Rectal smooth muscle tissue (tissue), 1 donor: ENCODE data around the gene PRKD3.
"Not testable (repeated sequence)": the region's sequence is repeated elsewhere in the genome, so short reads cannot be mapped to it uniquely, and the experiment has no call there.

Experiments
- H3K27ac ChIP-seq: one replicate; pipeline ENCODE4 v1.7.0; 2013; ENCODE audit warnings: low read depth, low read length, inconsistent platforms
- H3K27me3 ChIP-seq: one replicate; pipeline ENCODE4 v1.7.0; 2013; ENCODE audit warnings: low read length; ENCODE audit not compliant: control insufficient read depth, insufficient read depth
- H3K36me3 ChIP-seq: one replicate; pipeline ENCODE4 v1.7.0; 2013; ENCODE audit warnings: low read length; ENCODE audit not compliant: control insufficient read depth, insufficient read depth
- H3K4me1 ChIP-seq: one replicate; pipeline ENCODE4 v1.7.0; 2013; ENCODE audit warnings: low read length; ENCODE audit not compliant: control insufficient read depth, insufficient read depth
- H3K4me3 ChIP-seq: one replicate; pipeline ENCODE4 v1.7.0; 2013; ENCODE audit warnings: low read length
- H3K9ac ChIP-seq: one replicate; pipeline ENCODE4 v1.7.0; 2013; ENCODE audit warnings: low read length

Gene PRKD3

GRCh38 chr2:37300146-37300545 is 24.5 kb downstream of the PRKD3 start:
- Histone ChIP-seq H3K4me3 (no peak overlapping the region), H3K4me1 (peaks cover 2% of the 10 kb centered on the region), H3K36me3 (no peaks in the 10 kb centered on the region), H3K27me3 (no peaks in the 10 kb centered on the region), H3K9ac (no peak overlapping the region), H3K27ac (no peak overlapping the region)

GRCh38 chr2:37297632-37298031 is 27.0 kb downstream of the PRKD3 start:
- no peaks in the 10 kb centered on the region for H3K27me3 ChIP-seq
- no peaks in the 10 kb centered on the region for H3K4me1 ChIP-seq
- no peak overlapping the region for H3K27ac ChIP-seq
- H3K9ac ChIP-seq: no peak overlapping the region
- no peaks in the 10 kb centered on the region for H3K36me3 ChIP-seq
- H3K4me3 ChIP-seq: no peak overlapping the region

- Histone ChIP-seq H3K9ac (no peak overlapping the region), H3K27me3 (no peaks in the 10 kb centered on the region), H3K27ac (no peak overlapping the region), H3K36me3 (no peaks in the 10 kb centered on the region), H3K4me3 (no peak overlapping the region), H3K4me1 (no peaks in the 10 kb centered on the region)
Measured at GRCh38 chr2:37295469-37296073, 29.1 kb downstream of the PRKD3 start.

- H3K4me1 ChIP-seq, H3K4me3 ChIP-seq, H3K36me3 ChIP-seq, H3K27me3 ChIP-seq, H3K9ac ChIP-seq, H3K27ac ChIP-seq: not testable (repeated sequence)
Measured at GRCh38 chr2:37294858-37295257, 29.8 kb downstream of the PRKD3 start.

GRCh38 chr2:37291680-37292079 is 33.0 kb downstream of the PRKD3 start:
- Histone ChIP-seq H3K9ac (no peak overlapping the region), H3K4me3 (no peak overlapping the region), H3K4me1 (no peaks in the 10 kb centered on the region), H3K36me3 (peaks cover 5% of the 10 kb centered on the region), H3K27me3 (no peaks in the 10 kb centered on the region), H3K27ac (no peak overlapping the region)

- no peak overlapping the region for H3K4me3 ChIP-seq
- H3K9ac ChIP-seq: no peak overlapping the region
- no peaks in the 10 kb centered on the region for H3K27me3 ChIP-seq
- H3K27ac ChIP-seq: no peak overlapping the region
- H3K4me1 ChIP-seq: peaks cover 2% of the 10 kb centered on the region
- peaks cover 5% of the 10 kb centered on the region for H3K36me3 ChIP-seq
Measured at GRCh38 chr2:37287966-37288365, 36.7 kb downstream of the PRKD3 start.

GRCh38 chr2:37284381-37284780 is 40.3 kb downstream of the PRKD3 start:
- peaks cover 2% of the 10 kb centered on the region for H3K36me3 ChIP-seq

GRCh38 chr2:37283207-37283606 is 41.4 kb downstream of the PRKD3 start:
- Histone ChIP-seq H3K27ac (no peak overlapping the region), H3K4me3 (no peak overlapping the region), H3K36me3 (no peaks in the 10 kb centered on the region), H3K9ac (no peak overlapping the region), H3K4me1 (peaks cover 2% of the 10 kb centered on the region), H3K27me3 (no peaks in the 10 kb centered on the region)

More at GRCh38 chr2:37284381-37284780, 40.3 kb downstream of the PRKD3 start:
- no peak overlapping the region for H3K9ac ChIP-seq
- no peaks in the 10 kb centered on the region for H3K27me3 ChIP-seq
- H3K4me3 ChIP-seq: no peak overlapping the region
- no peak overlapping the region for H3K27ac ChIP-seq
- H3K4me1 ChIP-seq: peaks cover 2% of the 10 kb centered on the region

GRCh38 chr2:37282746-37283145 is 41.9 kb downstream of the PRKD3 start:
- Histone ChIP-seq H3K27ac (no peak overlapping the region), H3K36me3 (no peaks in the 10 kb centered on the region), H3K9ac (no peak overlapping the region), H3K27me3 (no peaks in the 10 kb centered on the region), H3K4me3 (no peak overlapping the region), H3K4me1 (peaks cover 2% of the 10 kb centered on the region)

- Histone ChIP-seq H3K4me1 (peaks cover 2% of the 10 kb centered on the region), H3K27ac (no peak overlapping the region), H3K36me3 (no peaks in the 10 kb centered on the region), H3K27me3 (no peaks in the 10 kb centered on the region), H3K4me3 (no peak overlapping the region), H3K9ac (no peak overlapping the region)
Measured at GRCh38 chr2:37281916-37282315, 42.7 kb downstream of the PRKD3 start.

- H3K27ac ChIP-seq: no peak overlapping the region
- peaks cover 11% of the 10 kb centered on the region for H3K4me1 ChIP-seq
- peaks cover 12% of the 10 kb centered on the region for H3K36me3 ChIP-seq
- no peak overlapping the region for H3K9ac ChIP-seq
- no peak overlapping the region for H3K4me3 ChIP-seq
- H3K27me3 ChIP-seq: no peaks in the 10 kb centered on the region
Measured at GRCh38 chr2:37276291-37276690, 48.3 kb downstream of the PRKD3 start.
